GM19438 (cell line): ENCODE measurements around the gene ADAMTS17.
"Not testable (repeated sequence)": the region's sequence is repeated elsewhere in the genome, so short reads cannot be mapped to it uniquely, and the experiment has no call there.

ENCODE experiments used
- ATAC-seq: cut with Tn5 transposase; IDR thresholded peaks from one replicate; pipeline ENCODE4 v1.9.1; 2021; ENCODE audit warnings: low read depth; ENCODE audit not compliant: unreplicated experiment

ADAMTS17 gene

DNA sequence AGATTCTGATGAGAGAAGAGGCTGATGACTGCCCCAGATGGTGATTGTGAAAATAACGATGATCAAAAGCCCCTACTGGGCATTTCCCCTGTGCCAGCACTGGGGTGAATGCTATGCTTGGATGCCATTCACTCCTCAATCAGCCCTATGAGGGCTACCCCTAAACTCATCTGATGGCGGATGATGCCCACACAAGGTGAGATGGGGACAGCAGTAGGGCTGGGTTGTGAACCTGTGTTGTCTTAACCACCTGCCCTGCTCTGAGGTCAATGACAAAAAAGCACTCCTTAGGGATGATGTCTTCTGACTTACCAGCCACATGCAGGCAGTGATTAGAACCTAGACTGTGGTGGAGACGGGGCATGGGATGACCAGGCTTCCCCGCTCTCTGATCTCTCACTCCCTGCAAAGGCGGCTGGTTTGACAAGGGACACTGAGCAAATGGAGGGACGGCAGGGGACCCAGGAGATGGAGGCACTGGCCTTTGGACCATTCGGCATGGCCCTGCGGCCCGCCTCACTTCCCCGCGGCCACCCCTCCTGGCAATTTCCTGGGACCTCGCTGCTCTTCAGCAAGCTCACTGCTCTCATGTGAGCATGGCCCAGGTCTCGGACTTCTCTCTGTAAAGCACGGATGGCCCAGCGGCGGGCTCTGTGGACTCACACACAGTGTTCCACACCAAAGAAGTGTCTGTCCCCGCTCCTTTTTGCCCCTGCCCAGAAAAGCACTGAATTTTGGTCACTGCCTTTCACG, 357.1 kb downstream of the ADAMTS17 start:
- no peak for ATAC-seq

- no peak for ATAC-seq
Observed at GRCh38 chr15:99983886-99984286, 357.9 kb downstream of the ADAMTS17 start.

DNA sequence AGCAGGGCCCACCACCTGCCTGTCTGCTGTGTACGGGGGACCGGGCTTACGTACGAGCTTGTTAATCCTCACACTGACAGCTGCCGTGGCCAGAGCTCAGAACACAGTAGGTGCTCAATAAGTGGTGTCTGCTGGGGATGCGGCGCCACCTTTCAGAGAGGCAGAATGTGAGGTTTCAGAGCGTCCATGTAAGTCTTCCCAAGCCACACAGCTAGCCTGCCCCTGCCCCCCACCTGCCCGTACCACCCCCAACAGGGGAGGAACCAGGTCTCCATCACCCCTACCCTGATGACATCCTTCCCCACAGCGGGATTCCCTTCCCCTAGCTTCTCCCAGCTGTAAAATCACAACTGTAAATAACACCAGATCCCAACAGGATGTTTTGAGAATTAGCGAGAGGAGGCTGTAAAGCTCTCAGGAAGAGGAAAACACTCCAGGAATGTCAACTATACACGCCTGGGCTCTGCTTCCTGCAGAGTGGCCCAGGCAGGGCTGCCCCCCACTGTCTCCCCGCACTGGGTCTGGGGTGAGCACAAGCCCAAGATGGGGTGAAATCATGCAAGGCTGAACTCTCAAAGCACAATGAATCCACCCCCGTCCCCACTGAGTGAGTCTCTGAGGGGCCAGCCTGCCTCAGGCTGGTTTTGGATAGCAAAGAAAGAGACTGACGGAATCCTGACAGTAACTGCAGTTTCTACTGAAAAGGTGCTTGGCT, 358.4 kb downstream of the ADAMTS17 start:
- ATAC-seq: no peak

DNA sequence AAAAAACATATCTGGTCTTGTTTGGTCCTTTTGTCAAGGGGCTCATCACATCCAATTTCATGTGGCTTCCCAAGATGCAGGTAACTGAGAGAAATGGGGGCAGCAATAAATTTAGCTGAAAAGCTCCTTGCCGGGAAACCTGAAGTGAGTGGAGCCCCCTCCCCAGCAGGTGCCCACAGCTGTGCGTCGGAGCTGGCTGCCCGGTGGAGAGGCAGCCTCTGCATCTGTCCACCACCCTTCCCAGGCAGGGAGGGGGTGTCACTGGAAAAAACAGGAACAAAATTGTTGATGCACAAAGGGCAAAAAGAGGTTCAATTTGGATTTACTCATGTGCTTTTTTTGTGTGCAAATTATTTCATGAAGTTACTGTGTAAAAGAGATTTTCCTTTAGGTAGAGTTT, 359.1 kb downstream of the ADAMTS17 start:
- no peak for ATAC-seq

DNA sequence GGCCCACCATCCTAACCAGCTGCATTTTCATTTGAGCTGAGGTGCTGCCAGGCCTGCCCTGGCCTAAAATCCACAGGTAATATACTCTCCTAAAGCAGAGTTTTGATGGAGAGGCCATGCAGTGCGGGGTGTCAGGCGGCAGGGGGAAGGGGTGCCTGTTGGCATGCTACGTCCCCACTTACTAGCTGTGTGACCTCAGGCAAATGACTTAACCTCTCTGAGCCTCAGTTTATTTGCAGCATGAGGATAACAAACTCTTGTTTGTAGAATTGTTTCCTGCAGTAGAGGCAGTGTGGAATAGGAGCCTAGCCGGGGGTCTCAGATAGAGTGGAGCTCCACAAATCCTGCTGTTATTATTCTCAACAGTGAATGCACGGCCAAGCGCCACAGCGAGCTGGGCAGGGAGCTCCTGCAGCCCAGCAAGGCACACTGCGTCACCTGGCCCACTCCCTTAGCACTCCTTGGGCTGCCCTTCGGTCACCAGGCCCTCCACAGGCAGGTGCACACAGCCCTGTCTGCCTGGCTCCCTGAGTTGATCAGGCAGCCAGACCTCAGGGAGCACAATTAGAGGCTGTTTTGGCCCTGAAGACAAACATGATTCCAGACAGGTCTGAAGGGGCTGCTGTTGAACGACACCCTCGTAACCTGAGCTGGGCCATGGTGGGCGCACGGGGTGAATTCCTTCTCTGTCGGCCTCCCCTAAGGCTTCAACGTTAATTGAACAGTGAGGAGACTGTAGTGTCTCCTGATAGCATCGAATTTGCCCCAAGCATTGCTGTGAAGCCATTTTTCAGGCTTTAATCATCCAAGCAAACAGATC, 359.7 kb downstream of the ADAMTS17 start:
- no peak for ATAC-seq

- no peak for ATAC-seq
Observed at GRCh38 chr15:99981191-99981647, 360.6 kb downstream of the ADAMTS17 start.

GRCh38 chr15:99980752-99981151, 361.0 kb downstream of the ADAMTS17 start:
- ATAC-seq: no peak

GRCh38 chr15:99979886-99980285, 361.9 kb downstream of the ADAMTS17 start:
- not testable (repeated sequence) for ATAC-seq

DNA sequence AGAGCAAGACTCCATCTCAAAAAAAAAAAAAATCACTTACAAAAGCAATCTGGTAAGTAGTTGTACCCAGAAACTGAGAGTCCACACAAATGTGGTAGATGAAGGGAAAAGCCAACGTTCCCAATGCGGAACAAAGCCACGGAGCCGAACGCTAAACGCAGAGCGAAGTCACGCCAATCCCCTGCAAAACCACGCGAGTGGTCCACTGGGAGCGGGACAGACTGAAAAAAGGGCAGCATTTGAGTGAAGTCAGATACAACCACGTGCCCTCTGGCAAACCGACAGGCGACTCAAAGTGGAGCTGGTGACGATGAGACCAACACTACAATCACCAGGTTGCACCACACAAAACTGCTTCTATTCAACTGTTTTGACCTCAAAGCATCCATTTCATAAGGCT, 362.4 kb downstream of the ADAMTS17 start:
- ATAC-seq: no peak

- ATAC-seq: no peak
Observed at GRCh38 chr15:99978426-99978825, 363.3 kb downstream of the ADAMTS17 start.

DNA sequence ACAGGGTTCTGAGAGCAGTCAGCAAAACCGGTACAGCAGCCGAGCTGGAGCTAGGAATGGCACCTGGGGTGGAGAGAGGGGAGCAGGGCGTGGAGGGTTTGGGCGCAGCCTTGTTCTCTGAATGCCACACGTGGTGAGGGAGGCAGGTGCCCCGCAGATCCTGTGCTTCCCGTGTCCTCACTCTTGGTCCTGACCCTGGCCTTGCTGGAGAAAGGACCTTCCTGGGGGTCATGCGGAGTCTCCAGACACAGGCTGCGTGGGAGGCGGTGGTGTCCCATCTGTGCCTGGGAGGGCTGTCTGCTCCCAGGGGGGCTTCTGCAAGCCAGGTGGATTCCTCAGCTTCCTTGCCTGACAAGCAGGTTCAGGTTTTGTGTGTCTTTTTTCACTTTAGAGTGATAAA, 363.8 kb downstream of the ADAMTS17 start:
- ATAC-seq: no peak

- ATAC-seq: no peak
Observed at GRCh38 chr15:99976811-99977271, 364.9 kb downstream of the ADAMTS17 start.

- no peak for ATAC-seq
Observed at GRCh38 chr15:99976000-99976399, 365.8 kb downstream of the ADAMTS17 start.

DNA sequence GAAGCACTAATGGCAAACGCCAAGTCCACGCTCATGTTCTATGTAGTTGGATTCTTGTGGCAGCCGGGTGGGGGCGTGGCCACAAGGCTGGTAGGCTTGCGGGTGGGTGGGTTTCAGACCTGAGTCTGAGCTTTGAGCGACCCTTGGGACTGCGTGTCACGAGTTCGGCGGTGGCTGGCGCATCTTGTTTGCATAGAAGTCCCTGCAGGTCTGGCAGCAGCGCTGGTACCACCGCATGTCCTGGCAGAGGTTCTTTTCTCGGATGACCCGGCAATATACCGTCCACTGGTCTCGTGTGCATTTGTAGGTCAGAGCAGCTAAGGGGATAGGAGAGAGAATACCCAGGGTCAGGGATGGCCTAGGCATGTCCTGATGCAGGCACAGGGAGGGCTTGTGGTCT, 367.5 kb downstream of the ADAMTS17 start:
- ATAC-seq: no peak

DNA sequence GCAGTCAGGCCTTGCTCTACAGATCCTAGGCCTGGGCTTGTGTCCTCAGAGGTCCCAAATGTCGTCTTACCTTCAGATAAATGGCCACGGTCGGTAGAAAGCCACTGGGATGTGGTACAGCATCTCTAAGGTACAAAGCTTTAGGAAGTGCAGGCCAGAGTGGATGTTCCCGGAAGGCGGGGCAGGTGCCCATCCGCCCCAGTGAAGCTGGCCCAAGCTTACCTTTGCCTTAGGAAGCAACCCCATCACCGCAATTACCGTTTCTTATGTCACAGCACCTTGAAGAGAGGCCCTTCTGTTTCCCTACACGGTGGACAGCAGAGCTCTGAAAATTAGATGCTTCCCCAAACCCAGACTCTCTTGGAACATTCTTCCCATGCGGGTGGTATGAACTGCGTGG, 368.4 kb downstream of the ADAMTS17 start:
- ATAC-seq: no peak

GRCh38 chr15:99970891-99971430, 370.8 kb downstream of the ADAMTS17 start:
- ATAC-seq: no peak

DNA sequence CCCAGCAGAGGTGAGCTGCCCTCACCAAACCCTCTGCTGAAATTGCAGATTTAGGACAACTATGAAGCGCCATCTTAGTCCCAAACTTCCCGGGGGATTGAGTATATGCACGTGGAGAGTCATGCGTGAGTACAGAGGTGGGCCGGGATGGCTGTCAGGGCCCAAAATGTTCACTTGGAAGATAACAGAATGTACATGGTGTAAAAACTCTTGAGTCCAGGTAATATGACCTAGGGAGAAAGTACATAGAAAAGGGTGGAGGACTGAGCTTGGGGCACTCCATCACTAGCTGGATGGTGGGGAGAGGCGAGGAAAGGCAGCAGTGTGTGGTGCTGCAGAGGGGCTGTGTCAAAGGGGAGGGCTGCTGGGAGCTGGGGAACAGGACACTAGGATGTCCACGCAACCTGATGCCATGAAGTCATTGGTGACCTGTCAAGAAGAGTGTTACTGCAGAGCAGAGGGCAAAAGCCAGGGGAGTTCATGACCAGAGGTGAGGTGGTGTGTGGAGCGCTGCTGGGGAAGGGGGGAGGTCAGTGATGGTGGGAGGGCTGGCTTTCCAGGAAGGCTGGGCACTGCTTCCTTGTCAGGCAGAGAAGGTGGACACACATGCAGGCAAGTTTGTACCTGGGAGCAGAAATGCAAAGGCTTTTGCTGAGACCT, 372.4 kb downstream of the ADAMTS17 start:
- no peak for ATAC-seq

DNA sequence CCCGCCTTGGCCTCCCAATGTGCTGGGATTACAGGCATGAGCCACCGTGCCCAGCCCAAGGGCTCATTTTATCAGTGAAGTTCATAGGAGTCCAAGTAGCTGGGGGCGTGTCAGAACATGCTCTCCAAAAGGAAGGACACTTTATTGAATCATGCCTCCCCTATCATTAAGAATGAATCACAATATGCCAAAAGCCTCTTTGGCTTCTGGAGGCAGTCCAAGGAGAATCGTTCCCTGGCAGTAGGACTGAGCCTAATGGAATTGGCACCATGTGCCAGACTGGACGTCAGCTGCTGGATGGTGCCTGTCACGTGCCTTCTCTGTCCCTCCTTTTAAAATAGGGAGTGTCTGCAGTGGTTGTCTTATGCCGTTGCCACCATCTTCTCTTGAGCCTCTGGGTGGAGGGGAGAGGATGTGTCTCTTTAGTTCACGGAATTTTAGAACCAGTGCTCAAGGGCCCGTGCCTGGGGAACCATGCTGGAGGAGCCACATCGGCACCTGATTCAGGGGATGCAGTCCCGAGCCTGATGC, 373.9 kb downstream of the ADAMTS17 start:
- no peak for ATAC-seq

DNA sequence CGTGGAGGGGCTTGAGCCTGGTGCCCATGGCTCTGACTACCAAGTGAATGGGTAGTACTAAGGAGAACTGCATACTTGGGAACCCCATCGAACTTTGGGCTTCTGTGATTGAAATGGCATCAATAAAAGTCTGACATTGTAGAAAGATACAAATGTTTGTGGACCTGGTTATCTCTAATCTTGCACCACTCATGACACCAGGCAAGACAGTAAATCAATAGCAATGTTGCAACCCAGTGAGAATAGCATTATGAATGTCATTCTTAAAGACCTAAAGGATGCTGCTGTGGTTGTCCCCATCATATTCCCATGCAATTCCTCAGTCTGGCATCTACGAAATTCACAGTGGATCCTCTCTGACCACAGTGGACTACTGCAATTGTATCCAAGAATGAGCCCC, 375.0 kb downstream of the ADAMTS17 start:
- ATAC-seq: no peak

DNA sequence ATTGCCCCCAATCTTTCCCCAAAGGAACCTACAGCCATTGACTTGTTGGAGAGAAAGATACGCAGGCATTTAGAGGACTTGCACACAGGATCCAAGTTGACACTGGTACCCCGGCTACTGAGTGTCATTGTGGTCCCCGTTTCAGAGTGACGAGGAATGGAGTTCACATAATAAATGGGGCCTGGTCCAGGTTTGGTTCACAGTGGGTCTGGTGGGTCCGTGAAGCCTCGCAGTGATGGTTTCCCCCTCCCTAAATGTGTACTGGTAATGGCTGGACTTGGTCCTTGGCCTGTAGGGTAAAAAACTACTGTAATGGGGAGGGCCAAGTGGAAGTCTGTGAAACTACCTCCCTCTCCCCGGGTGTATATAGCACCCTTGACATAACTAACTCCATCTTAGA, 376.4 kb downstream of the ADAMTS17 start:
- ATAC-seq: no peak
